GM19351 (cell line): ENCODE data around the gene CACHD1.
A peak's percentile ranks its signal among the peaks of the same experiment; 100 is the strongest.

ENCODE experiments used
- ATAC-seq: cut with Tn5 transposase; IDR thresholded peaks from one replicate; pipeline ENCODE4 v1.9.1; 2021; ENCODE audit warnings: mild to moderate bottlenecking, moderate library complexity; ENCODE audit not compliant: unreplicated experiment

Gene CACHD1

DNA sequence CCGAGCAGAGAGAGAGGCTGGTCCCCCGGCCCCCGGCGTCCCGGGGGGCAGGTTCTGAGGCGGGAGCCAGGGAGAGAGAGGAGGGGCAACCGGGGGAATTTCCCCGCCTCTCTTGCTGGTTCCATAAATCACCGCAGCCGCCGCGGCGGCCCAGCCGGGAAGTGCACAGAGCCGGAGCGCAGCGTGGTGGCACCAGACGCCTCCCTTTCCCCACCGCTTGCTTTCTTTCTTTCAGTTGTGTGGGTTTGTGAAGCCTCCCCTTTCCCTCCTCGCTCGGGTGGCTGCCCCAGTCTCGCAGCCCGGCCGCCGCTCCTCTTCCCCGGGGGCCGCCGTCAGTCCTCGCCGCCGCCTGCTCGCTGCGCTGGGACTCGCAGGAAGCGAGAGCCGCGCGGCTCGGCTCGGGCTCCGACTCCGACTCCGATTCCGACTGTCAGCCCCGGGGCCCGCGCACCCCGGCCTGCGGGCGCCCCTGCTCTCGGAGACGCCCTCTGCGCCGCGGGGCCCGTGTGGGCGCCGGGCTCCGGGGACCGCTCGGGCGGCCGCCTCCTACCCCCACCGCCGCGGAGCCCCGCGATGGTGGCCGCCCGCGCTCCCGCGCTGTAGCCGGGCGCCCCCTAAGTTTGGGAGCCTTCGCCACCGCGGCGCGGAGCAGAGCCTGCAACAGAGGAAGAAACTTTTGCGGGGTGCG lies at the start of gene CACHD1:
Gene CACHD1 (plus strand): TSS at position 153 of the 688 bp plus-strand sequence. CDS start 616 bp downstream, outside the sequence.
- peak; percentile 81 for ATAC-seq

DNA sequence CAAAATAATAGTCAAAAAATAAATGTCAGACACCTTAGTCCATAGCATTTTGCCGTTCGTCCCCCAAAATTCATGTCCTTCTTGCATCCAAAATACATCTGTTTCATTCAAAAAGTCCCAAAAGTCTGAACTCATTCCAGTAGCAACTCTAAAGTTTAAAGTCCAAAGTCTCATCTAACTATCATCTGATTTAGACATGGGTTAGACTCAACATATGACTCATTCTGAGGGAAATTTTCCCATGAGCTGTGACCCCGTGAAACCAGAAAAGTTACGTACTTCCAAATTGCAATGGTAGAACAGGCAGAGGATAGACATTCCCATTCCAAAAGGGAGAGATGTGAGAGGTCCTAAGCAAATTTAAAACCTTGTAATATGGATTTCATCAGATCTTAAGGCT lies 48.6 kb upstream of the CACHD1 start:
- no peak for ATAC-seq

DNA sequence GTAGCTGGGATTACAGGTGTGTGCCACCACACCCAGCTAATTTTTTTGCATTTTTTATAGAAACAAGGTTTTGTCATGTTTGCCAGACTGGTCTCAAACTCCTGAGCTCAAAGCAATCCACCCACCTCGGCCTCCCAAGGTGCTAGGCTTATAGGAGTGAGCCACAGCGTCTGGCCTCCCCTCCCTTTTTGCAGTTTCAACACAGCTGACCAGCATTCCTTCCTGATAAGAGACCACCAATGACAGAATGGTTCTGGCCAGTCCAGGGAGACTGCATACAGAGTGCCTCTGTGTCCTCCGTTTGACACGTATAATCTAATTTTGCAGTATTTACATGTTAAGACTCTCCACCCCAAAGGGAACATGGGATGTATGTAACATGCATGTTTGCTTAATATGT lies 46.4 kb upstream of the CACHD1 start:
- no peak for ATAC-seq

DNA sequence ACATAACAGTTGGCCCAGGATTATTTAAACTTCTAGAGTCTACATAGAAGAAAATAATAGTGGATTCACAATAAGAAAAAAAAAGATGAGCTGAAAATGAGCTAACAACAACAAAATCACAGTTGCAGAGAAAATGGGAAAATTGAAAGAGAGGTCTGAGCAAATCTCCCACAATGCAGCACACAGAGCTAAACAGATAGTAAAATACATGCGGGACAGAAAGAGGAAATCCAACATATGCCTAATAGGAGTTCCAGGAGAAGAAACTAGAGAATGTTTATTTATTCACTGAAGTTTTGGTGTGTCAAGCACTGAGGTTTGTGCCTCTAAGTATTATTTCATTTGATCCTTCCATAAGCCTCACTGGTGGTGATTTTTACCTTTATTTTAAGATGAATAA lies 45.5 kb upstream of the CACHD1 start:
- no peak for ATAC-seq

DNA sequence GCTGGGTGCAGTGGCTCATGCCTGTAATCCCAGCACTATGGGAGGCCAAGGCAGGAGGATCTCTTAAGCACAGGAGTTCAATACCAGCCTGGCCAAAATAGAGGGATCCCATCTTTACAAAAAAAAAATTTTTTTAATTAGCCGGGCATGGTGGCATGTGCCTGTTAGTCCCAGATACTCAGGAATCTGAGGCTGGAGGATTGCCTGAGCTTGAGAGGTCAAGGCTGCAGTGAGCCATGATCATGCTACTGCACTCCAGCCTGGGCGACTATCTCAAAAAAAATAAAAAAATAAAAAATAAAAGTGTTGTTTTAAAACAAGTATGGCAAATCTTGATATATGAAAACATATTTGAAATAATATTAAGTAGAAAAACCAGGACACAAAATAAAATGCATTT lies 44.4 kb upstream of the CACHD1 start:
- no peak for ATAC-seq

DNA sequence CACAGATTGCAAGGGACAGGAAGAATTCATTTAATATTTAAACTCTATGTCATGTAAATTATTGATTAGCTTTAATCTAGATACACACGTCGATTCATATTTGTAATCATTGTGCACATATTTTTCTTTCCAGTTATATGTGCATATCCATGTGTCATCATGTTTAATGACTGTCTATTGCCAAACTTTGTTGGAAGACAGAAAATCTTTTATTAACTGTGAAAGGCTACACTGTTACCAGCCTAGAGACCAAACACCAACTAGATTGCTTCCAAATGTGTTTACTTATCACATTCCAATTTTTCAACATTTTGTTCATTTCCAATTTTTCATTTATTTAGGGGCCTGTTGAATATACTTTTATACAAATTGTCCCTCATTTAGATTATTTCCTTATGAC lies 43.2 kb upstream of the CACHD1 start:
- ATAC-seq = no peak

DNA sequence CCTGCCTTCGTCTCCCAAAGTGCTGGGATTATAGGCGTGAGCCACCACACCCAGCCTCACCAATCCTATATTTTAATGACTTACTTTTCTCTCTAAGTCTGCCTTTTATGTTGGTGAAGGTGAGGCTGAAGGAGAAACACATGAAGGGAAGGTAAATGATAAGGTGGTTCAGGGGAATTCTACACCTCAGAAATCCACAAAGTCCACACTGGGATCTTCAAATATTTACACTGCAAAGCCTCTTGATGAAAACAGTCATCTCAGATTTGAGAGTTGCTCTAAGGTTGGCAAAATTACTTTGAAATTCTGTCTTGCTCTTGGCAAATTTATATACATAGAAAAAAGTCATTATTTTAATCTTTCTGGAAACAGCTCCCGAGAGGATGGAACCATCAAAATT lies 42.0 kb upstream of the CACHD1 start:
- no peak for ATAC-seq

DNA sequence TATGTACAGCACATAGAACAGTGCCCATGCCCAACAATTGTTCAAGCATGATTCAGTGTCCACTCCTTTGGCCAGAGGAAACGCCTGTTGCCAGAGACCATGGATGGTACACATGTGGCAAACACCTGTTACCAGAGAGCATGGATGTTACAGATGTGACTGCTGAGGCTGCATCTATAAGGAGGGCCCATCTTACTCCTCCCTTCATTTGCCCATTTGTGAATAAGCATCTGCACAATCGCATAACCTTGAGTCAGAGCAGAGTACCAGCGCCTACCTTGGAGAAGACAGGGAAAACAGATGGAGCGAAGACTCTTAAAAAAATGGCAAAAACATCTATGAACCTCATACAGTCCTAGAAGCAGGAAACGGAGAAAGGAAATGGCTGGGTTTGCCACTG lies 36.6 kb upstream of the CACHD1 start:
- no peak for ATAC-seq

DNA sequence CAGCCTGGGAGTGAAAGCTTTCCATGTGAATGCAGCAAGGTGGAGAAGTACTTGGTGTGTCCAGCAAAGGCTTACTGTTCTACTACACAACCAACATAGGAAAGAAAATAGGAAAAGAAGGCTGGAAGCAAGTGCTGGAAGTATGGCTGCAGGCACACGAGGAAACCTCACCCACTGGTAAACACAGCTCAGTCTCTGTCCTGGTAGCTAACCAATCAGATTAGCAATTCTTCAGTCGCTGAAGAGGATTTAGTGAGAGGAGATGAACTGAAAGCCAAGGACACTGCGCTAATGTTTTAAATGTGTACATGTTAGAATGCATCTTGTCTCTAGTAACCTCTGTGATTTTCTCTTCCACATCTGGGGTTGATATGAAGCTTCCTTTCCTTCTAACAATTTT lies 36.2 kb upstream of the CACHD1 start:
- ATAC-seq = no peak

DNA sequence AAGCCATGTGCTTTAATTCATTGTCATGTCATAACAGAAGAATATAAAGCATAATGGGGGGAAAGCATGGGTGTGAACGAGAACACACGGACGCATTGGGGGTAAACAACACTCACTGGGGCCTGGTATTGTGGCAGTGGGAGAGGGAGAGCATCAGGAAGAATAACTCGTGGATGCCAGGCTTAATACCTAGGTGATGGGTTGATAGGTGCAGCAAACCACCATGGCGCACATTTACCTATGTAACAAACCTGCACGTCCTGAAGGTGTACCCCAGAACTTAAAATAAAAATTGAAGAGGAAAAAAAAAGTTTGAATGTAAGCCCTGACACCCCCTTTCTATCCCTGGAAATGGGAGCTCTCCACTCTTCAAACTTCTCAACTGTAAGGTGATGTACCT lies 34.9 kb upstream of the CACHD1 start:
- no peak for ATAC-seq

DNA sequence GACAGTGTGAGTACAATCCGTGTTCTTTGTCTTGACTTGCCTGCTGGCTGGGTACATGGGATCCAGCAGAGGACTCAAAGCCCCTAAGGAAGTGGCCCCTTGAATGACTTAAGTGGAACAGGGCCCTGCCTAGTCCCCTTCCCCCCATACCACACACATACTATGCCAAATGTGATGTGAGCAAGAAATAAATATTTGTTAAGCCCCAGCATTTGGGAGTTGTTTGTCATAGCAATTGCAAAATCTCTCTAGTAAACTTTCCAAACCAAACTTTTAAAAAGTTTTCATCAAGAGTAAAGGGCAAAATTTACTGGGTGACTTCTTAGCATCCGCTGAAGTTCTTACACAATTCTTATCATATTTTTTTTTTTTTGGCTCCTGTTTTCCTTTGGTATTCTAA lies 32.5 kb upstream of the CACHD1 start:
- no peak for ATAC-seq

DNA sequence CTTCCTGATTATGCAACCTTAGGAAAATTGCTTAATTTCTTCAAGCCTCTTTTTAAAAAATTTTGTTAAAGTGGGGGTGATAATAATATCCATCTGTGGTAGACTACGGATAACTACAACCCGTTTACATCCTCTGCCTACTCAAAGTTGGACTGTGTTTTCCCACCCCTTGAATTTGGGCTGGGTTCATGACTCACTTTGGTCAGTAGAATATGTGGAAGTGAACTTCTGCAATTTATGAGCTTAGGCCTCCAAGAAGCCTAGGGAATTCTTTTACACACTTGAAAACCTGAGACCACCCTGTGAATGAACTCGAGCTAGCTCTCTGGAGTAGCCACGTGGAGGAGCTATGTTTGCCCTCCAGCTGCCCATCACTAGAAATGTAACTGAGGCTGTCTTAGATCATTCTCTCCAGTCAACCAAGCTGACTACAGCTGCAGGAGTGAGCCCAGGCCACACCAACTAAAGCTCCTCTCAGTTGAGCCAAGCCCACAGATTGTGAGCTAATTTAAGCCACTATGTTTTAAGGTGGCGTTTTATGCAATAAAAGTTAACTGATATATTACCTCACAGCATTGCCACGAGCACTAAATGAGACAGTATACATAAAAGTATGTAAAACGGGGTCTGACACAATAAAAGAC lies 29.6 kb upstream of the CACHD1 start:
- ATAC-seq = no peak

DNA sequence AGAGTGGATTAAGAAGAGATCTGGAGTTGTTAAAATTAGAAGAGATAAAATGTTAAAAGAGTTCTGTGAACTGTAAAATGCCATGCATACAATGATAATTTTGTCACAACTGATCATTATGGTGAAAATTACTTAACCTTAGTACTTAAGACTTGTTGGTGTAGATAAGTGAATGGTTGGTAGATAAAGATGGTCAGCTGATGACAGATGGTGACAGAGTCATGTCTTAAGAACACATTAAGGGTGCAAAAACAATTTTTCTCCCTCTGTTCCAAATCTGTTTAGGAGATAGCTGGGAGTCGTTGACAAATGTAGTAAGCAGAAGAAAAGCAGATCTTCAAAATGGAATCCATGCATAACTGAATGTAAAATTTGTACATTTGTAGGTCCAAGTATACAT lies 18.5 kb upstream of the CACHD1 start:
- no peak for ATAC-seq

DNA sequence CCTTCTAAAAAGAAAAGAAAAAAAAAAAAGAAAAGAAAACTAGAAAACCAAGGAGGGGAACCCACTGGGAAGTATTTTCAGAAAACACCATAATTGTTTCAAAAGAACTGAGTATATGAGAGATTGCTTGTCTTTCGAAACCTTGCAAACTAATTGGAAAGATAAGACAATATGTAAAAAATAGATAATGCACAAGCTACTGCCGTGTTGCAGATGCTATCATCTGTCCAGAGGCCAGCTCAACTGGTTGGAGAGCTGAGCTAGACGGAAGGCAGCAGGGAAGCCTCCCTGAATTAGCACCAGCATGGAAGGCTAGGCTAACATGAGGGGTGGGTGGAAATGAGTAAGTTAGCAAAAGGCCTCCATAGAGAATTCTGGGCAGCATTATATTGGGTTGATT lies 16.2 kb upstream of the CACHD1 start:
- ATAC-seq = no peak

DNA sequence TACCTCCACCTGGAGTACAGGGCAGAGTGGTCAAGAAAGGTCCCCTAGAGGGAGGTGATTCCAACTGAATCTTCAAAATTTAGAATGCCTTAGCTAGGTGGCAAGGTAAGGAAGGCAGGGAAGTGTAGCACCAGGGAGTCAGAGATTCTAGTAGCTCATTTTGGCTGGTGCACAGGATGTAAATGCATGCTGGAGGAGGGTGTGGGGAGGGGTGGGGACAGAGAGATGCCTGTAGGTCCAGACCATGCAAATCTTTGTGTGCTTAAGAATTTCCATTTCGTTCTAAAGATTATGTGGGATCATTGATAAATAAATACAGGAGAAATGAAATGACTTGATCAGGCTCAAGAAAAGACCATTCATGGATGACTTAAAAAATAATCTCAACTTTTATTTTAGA lies 11.0 kb upstream of the CACHD1 start:
- no peak for ATAC-seq

DNA sequence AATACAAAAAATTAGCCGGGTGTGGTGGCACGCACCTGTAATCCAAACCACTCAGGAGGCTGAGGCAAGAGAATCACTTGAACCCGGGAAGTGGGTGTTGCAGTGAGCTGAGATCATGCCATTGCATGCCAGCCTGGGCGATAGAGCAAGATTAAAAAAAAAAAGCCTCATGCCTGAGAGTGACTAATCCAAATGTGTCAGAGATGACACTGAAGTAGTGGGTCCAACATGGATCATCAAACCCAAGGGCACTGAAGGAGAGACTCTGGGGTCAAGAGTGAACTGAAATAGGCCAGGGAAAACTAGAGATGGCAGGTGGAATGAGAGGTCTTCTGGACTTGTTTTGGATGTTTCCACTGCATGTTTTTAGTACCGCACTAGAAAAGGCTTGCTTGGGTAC lies 10.2 kb upstream of the CACHD1 start:
- no peak for ATAC-seq

DNA sequence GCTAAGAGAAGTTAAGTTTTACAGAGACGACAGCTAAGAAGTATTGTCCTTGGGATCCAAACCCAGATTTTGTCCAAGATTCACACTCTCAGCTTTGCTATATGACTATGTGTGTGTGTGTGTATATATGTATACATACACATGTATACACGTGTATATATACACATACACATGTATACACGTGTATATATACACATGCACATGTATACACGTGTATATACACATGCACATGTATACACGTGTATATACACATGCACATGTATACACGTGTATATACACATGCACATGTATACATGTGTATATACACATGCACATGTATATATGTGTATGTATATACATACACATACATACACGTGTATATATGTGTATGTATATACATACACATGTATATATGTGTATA lies 3.9 kb upstream of the CACHD1 start:
- no peak for ATAC-seq

DNA sequence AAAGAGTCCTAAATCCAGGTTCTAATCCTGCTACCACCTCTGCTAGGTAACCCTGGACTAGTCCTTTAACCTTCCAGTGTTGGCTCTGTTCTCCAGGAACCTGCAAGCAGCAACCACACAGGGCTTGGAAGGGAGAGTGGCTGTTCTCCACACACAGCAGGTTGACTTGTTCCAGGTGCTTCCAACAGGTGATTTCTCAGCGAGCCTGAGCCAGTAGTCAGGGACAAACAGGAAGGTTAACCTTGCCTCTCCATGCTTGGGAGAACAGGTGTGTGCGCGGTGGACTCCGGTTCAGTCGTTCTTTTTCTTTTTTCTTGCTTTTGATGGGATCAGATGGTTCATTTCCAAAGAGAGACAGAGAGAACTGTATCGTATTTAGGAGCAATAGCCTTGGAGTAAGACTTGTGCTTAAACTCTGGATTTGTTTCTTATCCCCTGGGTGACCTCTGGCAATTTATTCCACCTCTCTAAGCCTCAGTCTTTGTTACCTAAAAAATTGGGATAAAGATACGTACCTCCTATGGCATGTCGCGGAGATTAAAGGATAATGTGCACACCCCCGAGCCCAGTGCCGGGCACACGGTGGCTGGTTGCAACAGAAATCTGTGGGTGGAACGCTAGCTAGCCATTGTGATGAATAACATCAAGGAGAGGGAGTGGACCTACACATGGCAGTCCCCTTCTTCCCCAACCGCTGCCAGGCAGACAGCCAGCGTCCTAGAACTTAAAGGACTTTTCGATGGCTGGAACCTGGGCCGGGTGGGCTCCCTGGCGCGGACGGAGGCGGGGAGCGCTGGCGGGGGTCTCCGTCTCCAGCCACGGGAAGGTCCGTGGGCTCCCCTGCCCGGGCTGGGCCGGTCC lies 583 bp upstream of the CACHD1 start:
- peak; percentile 1 for ATAC-seq

DNA sequence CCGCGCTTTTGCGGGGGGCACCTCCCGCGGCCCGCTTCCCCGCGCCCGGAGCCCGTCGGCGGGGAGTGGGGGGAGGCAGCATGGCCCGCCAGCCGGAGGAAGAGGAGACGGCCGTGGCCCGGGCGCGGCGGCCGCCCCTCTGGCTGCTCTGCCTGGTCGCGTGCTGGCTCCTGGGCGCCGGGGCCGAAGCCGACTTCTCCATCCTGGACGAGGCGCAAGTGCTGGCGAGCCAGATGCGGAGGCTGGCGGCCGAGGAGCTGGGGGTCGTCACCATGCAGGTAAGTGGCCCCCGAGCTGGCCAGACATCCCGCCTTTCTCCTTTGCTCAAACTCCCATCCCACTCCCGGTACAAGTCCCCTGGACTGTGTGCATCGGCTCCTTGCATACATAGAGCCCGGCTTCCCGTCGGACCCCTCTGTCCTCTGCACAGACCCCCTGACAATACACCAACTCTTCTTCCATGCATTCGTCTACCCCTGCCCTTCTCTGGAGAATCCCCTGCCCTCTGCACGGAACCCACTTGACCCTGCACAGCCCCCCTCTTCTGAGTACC lies 812 bp downstream of the CACHD1 start:
- ATAC-seq = peak; percentile 24

DNA sequence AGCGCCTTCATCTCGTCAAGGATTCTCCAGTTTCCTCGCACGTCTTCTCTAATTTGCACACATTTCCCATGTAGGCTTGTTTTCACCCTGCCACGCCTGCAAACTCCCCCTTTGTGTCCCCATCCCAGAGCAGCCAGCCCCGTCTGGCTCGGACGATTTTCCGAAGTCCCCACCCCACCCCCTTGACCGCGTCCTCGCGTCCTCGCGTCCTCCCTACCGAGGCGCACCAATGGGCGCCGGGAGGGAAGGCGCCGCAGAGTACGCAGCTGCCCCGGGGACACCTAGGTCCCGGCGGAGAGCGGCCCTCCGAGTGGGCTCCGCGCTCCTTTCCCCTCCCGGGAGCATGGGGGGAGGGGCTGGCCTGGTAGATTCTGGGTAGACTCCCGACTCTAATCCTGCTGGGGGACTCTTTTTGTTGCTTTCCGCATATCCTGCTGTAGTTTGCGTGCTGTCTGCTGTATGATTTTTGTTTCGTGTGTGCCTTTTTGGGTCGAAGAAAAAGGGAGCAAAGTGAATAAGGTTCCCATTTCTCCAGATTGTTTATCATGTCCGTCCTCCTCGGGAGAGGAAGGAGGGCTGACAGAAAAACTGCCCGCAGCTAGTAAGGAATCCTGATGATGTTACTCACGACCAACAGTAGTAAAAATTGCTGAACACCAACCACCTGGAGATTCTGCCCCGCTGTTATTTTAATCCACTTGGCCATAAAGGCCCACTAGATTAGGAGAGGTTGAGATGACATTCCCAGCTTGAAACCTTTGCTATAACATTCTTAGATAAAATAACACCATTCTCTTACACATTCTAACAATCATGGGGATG lies 1.5 kb downstream of the CACHD1 start:
- ATAC-seq = no peak

DNA sequence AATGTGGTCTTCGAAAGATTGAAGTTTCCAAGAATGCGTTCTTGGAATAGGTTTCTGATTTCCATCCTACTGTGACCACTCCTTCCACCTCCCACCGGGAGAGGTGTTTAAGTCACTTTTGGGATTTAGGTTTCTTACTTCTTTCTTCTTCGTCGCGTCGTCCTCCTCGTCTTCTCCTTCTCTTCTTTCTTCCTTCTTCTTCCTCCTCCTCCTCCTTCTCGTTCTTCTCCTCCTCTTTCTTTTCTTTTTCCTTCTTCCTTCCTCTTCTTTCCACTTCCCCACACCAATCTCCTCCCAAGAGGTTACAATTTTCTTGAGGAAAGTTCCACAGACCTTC lies 2.1 kb downstream of the CACHD1 start:
- no peak for ATAC-seq
